Activated CD8-positive, alpha-beta memory T cell treated with anti-CD3 and anti-CD28 coated beads for 4 hours (primary cell): ENCODE measurements around the gene CMKLR1.

Experiments used
- DNase-seq, 2 donors: peaks; one replicate each; pipeline ENCODE4 v3.0.0-alpha.2; 2020; ENCODE audit warnings: low read depth in 2 of 2

Gene CMKLR1

DNA sequence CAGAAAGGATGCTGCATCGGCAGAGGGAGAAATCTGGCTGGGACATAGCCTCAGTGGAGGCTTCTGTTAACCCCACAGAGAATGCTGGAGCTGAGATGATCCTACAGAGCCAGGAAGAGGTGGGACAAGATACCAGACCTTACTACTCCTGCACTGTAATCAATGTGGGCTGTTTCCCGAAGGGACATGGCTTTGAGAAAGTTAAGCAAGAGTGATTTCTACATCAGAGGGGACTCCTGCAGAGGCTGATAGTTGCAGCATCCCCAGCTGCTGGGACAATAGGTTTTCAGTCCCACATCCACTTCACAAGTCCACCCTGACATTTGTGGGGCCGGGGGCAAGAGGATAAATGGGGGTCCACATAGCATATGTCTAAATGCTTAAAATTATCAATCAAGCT, 22.5 kb upstream of the CMKLR1 start:
- DNase-seq, result no peak

GRCh38 chr12:108360487-108360886, 21.4 kb upstream of the CMKLR1 start:
- no peak for DNase-seq

DNA sequence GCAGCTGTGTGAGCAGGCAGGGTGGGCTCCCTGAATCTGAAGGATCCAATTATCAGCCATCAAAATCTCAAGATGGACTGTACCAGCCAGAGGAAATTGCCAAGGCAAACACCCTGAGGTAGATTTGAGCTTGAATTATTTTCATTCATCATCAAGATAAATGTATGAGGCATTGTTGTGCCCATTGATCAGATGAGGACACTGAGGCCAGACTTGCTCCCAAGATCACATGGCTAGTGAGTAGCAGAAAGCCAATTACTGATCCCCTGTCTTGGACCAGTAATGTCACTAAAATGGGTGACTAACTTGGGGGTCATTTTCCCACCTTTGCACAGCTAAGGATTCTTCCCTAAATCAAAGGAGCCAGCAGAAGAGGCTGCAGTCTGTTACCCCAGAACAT, 20.9 kb upstream of the CMKLR1 start:
- no peak for DNase-seq

DNA sequence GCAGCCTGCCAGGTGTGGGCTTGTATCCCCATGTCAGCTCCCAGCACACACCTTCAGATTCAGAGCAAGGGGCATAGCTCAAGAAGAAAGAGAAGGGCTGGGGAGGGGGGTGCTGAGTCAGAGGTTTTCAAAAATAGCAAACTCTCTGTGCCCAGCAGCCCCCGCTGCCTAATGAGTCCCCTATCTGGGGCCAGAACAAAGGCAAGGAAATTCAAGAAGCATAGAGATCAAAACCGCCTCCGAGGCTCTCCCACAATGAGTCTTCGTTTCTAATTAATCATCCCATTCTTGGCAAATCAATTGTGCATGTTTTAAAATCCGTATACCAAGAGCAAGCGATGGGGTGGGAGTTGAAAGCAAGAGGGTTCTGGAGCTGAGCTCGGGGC, 19.5 kb upstream of the CMKLR1 start:
- no peak for DNase-seq

DNA sequence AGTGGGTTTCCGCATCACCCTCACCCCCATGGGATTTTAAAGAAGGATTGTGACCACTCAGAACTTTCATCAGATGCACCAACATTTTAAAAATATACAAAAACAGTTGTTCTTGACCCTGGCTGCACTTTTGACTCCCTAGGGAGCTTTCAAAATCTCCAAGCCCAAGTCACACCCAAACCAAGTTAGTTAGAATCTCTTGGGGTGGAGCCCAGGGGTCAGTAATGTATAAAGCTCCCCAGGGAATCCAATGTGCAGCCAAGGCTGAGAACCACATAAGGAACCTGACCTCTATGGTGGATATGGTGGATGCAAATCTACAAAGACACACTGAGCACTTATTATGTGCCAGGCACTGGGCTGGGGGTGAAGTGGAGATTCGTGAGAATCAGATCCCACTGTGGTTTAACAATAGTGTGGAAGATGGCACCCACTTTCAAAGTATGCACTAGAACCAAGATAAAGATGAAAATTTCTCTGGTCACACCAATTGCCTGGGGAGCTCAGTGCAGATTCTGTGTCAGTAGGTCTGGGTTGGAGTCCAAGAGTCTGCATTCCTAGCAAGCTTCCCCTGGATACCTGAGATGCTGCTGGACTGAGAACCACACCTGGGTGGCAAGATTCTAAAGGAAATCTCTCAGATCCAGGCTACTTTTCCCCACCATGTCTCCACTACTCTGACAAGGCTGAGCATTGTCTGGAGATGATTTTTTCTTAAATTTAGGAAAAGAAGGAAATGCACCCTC, 18.9 kb upstream of the CMKLR1 start:
- DNase-seq, result no peak

- DNase-seq, result no peak
Observed at GRCh38 chr12:108356835-108357806, 18.0 kb upstream of the CMKLR1 start.

DNA sequence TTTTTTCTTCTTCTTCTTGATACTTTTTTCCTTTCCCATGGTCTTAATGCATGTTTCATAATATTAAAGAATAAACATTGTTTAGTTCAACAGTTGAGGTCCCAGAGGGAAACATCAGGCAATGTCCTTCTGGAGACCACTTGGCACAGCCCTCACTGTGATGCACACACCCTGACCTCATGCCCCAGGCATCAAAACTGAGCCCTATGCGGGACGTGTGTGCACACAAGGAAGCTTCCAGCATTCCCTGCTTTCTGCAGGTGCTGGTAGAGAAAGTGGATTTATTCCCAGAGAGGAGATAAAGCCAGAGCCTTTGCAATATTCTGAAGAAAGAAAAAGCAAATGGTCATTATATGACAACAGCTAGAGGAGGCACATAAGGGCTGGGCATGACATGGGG, 16.0 kb upstream of the CMKLR1 start:
- DNase-seq, result no peak

DNA sequence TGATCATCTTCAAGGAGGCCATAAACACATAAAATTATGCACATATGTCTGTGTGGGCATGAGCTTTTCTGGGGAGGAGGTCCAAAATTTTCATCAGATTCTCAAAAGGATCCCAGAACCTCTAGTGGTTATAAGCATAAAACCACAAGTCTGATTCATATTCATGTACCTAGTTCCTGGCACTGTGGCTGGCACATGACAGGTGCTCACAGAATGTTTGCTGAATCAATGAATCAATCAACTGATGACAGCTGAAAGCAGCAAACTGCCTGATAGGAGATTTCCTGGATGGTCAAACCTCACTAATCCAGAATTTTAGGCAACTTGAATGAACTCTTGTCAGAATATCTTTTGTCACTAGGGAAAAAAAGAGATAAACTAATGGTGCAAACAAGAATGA, 13.5 kb upstream of the CMKLR1 start:
- no peak for DNase-seq

DNA sequence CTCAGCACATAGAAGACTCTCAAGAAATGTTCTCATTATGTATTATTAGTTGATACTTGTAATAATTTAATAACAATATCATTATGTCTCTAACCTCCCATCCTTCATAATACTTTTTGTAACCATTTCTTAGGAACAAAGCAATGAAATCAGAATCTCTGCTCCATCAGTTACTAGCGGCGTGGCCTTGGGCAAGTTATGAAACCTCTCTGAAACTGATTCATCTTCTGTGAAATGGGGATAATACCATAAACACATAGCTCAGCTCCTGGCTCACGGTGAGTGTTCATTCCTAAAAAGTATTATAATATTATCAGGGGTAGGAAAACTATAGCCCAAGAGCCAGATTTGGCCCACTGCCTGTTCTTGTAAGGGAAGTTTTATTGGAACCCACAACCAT, 11.4 kb upstream of the CMKLR1 start:
- no peak for DNase-seq

DNA sequence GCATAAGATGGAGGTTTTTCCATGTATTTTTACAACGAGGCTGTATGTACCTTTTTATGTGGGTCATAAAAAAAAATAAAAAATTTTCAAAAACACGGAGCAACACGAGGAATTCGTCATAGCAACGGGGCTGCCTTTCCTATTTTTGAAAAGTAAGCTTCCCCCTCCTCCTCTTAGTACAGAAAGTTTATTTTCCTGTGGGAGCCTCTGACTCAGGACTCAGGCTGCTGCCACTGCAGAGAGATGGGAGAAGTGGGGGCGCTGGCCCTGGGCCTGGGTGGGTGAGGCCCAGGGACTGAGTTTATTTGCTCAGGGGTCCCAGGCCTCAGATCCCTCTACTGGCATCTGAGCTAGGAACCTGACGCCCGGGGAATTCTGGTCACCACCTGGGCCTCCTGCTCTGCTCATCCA, 10.2 kb upstream of the CMKLR1 start:
- no peak for DNase-seq

DNA sequence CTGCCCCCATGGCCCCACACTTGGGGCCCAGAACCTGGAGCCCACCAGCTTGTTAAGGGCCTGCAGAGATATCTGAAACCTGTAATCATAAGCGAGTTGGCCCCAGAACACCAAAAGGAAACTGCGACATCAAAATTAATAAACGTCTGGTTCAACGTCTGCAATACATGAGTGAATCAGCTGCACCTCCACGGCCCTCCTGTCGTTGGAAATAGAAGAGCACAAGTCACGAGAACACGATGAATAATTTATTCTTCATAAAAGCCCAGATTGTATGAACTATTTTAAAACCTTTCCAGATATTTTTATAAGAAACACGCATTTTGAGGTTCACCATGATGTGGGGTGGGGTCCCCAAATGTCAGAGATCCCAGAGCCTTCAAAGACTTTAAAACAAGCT, 9.7 kb upstream of the CMKLR1 start:
- DNase-seq, result no peak

DNA sequence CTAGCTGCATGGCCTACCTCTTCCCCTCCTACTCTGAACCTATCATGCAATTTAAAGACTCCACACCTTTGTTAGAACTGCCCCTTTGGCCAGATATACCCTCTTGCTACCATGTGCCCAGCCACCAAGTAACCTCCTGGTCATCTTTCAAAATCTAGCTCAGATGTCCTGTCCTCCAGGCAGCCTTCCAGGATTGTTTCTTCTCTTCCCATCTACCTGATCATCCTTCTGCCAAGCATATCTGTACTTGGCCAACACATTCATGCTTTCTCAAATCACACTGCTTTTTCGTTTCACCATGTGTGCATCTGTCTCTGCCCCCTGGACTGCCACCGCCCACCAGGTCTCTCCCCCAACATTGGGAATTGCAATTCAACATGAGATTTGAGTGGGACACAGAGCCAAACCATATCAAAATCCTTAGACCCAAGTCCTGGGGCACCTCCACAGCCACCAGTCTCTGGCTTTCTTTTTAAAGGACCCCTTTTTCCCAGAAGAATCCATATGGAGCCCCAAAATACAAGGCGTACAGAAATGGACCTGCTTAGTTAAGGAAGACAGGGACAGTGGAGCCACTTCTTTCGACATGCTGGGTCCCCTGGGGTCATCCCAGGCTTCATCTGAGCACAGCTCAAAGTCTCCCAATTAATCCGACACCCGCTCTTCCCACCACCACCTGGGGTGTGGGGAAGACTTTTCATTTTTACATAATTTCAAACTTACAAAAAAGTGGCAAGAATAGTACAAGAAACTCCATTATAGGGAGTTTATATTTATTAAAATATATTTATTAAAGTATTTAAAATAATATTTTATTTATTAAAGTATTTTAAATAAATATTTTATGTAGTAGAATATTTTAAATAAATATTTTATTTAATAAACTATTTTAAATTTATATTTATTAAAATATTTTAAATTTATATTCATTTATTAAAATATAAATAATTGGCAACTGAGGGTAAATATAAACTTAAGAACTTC, 7.9 kb upstream of the CMKLR1 start:
- no peak for DNase-seq

GRCh38 chr12:108345716-108346633, 6.9 kb upstream of the CMKLR1 start:
- no peak for DNase-seq

- DNase-seq, result no peak
Observed at GRCh38 chr12:108342985-108343384, 3.9 kb upstream of the CMKLR1 start.

GRCh38 chr12:108341854-108342847, 3.0 kb upstream of the CMKLR1 start:
- no peak for DNase-seq

- DNase-seq, result no peak
Observed at GRCh38 chr12:108341356-108341755, 2.2 kb upstream of the CMKLR1 start.

GRCh38 chr12:108340037-108340436, 926 bp upstream of the CMKLR1 start:
- no peak for DNase-seq

GRCh38 chr12:108337235-108338223, 1.6 kb downstream of the CMKLR1 start:
- DNase-seq, result no peak
